ENCODE measurements around the gene KRTAP10-2. TPM values are rescaled to one million over a fixed set of nuclear protein-coding genes. Genes with fewer than 3 reads are reported as not detected.

KRTAP10-2 gene
- total and polyA plus RNA-seq, 5 donors, result 0.11 TPM; not detected in 4

DNA sequence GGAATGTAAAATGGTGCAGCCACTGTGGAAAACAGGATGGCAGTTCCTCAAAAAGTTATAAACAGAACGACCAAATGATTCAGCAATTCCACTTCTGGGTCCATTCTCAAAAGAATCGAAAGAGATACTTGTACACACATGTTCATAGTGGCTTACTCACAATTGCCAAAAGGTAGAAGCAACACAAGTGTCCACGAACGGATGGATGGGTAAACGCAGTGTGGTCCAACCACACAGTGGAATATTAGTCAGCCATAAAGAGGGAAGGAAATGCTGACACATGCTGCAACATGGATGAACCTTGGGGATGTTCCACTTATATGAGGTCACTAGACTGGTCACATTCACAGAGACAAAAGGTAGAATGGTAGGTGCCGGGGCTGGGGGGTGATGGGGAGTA, 16.6 kb downstream of the KRTAP10-2 start:
- H3K4me3 ChIP-seq (ENCODE audit: low read length), result no peak overlapping the region
- no peaks in the 10 kb centered on the region for H3K27me3 ChIP-seq (ENCODE audit: control insufficient read depth, insufficient read depth)
- DNase-seq (no peak), ATAC-seq (no peak)
- no peak overlapping the region for H3K27ac ChIP-seq (ENCODE audit: low read length)
- intact Hi-C loops (cut with DNase I), result no loop called here
- 94% methylated on average over 6 of the region's 6 CpGs for WGBS
- H3K4me1 ChIP-seq (ENCODE audit: control insufficient read depth, insufficient read depth, low read length), result no peaks in the 10 kb centered on the region
- H3K9me3 ChIP-seq (ENCODE audit: control insufficient read depth, low read length), result no peaks in the 10 kb centered on the region

- no peaks in the 10 kb centered on the region for H3K27me3 ChIP-seq (ENCODE audit: control insufficient read depth, insufficient read depth)
- WGBS, result 87% methylated on average over 21 of the region's 21 CpGs
- no peak overlapping the region for H3K4me3 ChIP-seq (ENCODE audit: low read length)
- intact Hi-C loops (cut with DNase I), result no loop called here
- DNase-seq, result peak in 1 of 3 donors; percentile 41
- no peaks in the 10 kb centered on the region for H3K4me1 ChIP-seq (ENCODE audit: control insufficient read depth, insufficient read depth, low read length)
- no peak overlapping the region for H3K27ac ChIP-seq (ENCODE audit: low read length)
- no peaks in the 10 kb centered on the region for H3K9me3 ChIP-seq (ENCODE audit: control insufficient read depth, low read length)
- no peak for ATAC-seq
Measured at GRCh38 chr21:44533891-44534627, 17.2 kb downstream of the KRTAP10-2 start.

DNA sequence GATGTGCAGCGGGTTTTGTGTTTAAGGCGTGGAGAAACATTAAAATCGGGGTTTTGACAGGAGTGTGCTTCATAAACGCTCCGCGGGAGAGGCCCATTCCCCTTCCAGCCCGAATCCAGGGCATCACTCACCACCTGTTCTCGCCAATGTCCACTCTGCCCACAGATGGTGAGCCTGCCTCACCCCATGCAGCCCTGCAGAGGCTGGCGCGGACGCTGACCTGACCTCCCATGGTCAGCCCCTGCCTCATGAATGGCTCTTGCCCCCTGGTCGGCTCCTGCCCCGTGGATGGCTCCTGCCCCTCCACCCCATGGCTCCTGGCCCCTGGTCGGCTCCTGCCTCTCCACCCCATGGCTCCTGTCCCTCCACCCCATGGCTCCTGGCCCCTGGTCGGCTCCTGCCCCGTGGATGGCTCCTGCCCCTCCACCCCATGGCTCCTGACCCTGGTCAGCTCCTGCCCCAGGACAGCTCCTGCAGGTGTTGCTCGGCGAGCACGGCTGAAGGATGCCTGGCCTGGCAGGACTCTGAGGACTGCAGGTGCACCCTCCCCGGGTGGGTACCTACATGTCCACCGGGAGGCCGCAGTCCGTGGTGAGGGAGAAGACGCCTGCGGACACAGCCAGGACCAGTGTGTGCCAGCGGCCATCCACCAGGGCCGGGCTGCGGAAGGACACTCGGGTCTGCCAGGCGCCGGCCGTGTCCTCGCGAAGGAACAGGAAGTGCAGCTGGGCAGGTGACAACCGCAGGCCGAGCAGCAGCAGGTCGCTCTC, 18.0 kb downstream of the KRTAP10-2 start:
- intact Hi-C loops (cut with DNase I), result no loop called here
- ATAC-seq (peak in 1 of 2 donors; percentile 8), DNase-seq (peak in 1 of 3 donors; percentile 38)
- WGBS, result 92% methylated on average over 37 of the region's 37 CpGs
- H3K27ac ChIP-seq (ENCODE audit: low read length), result no peak overlapping the region
- H3K9me3 ChIP-seq (ENCODE audit: control insufficient read depth, low read length), result no peaks in the 10 kb centered on the region
- H3K4me1 ChIP-seq (ENCODE audit: control insufficient read depth, insufficient read depth, low read length), result no peaks in the 10 kb centered on the region
- no peak overlapping the region for H3K4me3 ChIP-seq (ENCODE audit: low read length)
- H3K27me3 ChIP-seq (ENCODE audit: control insufficient read depth, insufficient read depth), result no peaks in the 10 kb centered on the region

- DNase-seq (no peak), ATAC-seq (no peak)
- intact Hi-C loops (cut with DNase I), result no loop called here
- Histone ChIP-seq H3K27ac (ENCODE audit: low read length) (no peak overlapping the region), H3K27me3 (ENCODE audit: control insufficient read depth, insufficient read depth) (no peaks in the 10 kb centered on the region), H3K9me3 (ENCODE audit: control insufficient read depth, low read length) (no peaks in the 10 kb centered on the region), H3K4me1 (ENCODE audit: control insufficient read depth, insufficient read depth, low read length) (no peaks in the 10 kb centered on the region), H3K4me3 (ENCODE audit: low read length) (no peak overlapping the region)
- WGBS, result 86% methylated on average over 16 of the region's 16 CpGs
Measured at GRCh38 chr21:44532712-44533111, 18.6 kb downstream of the KRTAP10-2 start.

DNA sequence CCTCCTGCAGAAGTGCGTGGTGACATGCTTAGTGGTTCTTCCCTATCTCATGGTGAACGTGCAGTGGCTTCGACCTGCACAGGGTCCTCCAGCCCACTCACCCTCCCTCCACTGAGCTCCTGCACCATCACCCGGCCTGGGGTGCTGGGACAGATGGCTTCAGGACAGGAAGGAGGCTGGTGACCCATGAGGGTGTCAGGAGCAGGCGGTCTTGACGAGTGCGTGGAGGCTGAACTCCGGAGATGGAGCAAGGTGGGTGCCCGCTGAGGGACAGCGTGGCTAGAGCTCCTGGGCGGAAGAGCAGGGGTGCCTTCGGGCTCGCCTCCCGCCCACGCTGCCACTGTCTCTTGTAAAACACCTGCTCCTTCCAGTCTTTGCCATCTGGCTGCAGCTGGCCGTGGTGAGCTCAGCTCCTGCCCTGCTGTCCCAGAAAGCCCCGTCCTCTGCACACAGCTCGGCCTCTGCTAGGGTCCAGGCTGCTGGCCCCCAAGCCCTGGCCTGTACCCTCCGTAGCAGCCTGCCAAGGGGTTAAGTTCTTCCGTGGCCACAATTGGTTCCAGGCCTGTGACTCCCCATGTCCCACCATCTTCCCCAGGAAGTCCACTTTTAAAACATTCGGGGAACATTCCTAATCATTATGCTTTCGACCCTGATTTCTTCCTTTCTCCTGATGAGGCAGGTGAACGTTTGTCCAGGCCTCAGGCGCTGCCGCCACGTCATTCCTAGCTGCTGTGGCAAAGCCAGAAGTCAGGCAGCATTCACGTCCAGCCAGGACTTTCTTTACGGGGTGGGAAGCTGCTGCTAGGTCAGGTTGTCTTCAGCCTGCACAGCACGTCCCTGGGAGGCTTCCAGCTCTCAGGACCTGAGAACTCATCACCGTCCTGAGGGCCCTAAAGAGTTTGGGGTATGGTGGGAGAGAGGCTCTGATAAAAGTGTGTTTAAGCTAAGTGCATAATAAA, 19.4 kb downstream of the KRTAP10-2 start:
- 78% methylated on average over 30 of the region's 30 CpGs for WGBS
- intact Hi-C loops (cut with DNase I), result no loop called here
- Histone ChIP-seq H3K4me3 (ENCODE audit: low read length) (no peak overlapping the region), H3K27me3 (ENCODE audit: control insufficient read depth, insufficient read depth) (no peaks in the 10 kb centered on the region), H3K27ac (ENCODE audit: low read length) (no peak overlapping the region), H3K9me3 (ENCODE audit: control insufficient read depth, low read length) (no peaks in the 10 kb centered on the region), H3K4me1 (ENCODE audit: control insufficient read depth, insufficient read depth, low read length) (no peaks in the 10 kb centered on the region)
- DNase-seq (peak in 1 of 3 donors; percentile 35), ATAC-seq (no peak)

- DNase-seq, result no peak
- no peaks in the 10 kb centered on the region for H3K4me1 ChIP-seq (ENCODE audit: control insufficient read depth, insufficient read depth, low read length)
- H3K27me3 ChIP-seq (ENCODE audit: control insufficient read depth, insufficient read depth), result no peaks in the 10 kb centered on the region
- ATAC-seq, result no peak
- H3K27ac ChIP-seq (ENCODE audit: low read length), result no peak overlapping the region
- no peak overlapping the region for H3K4me3 ChIP-seq (ENCODE audit: low read length)
- H3K9me3 ChIP-seq (ENCODE audit: control insufficient read depth, low read length), result no peaks in the 10 kb centered on the region
- intact Hi-C loops (cut with DNase I), result no loop called here
- WGBS, result 85% methylated on average over 23 of the region's 23 CpGs
Measured at GRCh38 chr21:44530903-44531605, 20.3 kb downstream of the KRTAP10-2 start.

DNA sequence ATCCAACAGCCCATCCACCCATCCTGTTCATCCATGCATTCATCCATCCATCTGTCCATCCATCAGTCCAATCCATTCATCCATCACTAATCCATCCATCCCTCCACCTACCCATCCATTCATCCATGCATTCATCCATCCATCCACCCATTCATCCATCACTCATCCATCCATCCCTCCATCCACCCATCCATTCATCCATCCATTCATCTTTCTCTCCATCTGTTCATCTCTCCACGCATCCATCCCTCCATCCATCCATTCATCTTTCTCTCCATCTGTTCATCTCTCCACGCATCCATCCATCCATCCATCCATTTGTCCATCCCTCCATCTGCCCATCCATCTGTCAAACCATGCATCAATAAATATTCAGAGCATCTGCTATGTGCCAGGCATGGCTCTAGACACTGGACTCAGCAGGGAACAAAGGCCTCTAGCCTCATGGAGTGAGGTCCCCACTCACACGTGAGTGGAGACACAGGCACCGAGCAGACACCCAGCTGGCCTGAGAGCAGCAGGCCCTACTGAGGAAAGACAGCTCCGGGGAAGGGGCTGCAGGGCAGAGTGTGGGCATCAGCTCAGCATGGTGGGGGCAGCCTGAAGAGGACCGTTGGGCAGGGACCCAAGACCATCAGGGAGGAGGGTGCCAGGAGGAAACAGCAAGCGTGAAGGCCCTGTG, 20.9 kb downstream of the KRTAP10-2 start:
- WGBS, result 88% methylated on average over 7 of the region's 7 CpGs
- DNase-seq, result peak in 1 of 3 donors; percentile 27
- no peaks in the 10 kb centered on the region for H3K4me1 ChIP-seq (ENCODE audit: control insufficient read depth, insufficient read depth, low read length)
- no peak for ATAC-seq
- H3K9me3 ChIP-seq (ENCODE audit: control insufficient read depth, low read length), result no peaks in the 10 kb centered on the region
- H3K27ac ChIP-seq (ENCODE audit: low read length), result no peak overlapping the region
- H3K4me3 ChIP-seq (ENCODE audit: low read length), result no peak overlapping the region
- intact Hi-C loops (cut with DNase I), result no loop called here
- no peaks in the 10 kb centered on the region for H3K27me3 ChIP-seq (ENCODE audit: control insufficient read depth, insufficient read depth)

GRCh38 chr21:44529503-44530125, 21.7 kb downstream of the KRTAP10-2 start:
- H3K27ac ChIP-seq (ENCODE audit: low read length), result no peak overlapping the region
- intact Hi-C loops (cut with DNase I), result no loop called here
- H3K27me3 ChIP-seq (ENCODE audit: control insufficient read depth, insufficient read depth), result no peaks in the 10 kb centered on the region
- no peak overlapping the region for H3K4me3 ChIP-seq (ENCODE audit: low read length)
- DNase-seq (peak in 1 of 3 donors; percentile 34), ATAC-seq (no peak)
- 59% methylated on average over 23 of the region's 23 CpGs for WGBS
- H3K9me3 ChIP-seq (ENCODE audit: control insufficient read depth, low read length), result no peaks in the 10 kb centered on the region
- no peaks in the 10 kb centered on the region for H3K4me1 ChIP-seq (ENCODE audit: control insufficient read depth, insufficient read depth, low read length)

- Histone ChIP-seq H3K27ac (ENCODE audit: low read length) (no peak overlapping the region), H3K4me1 (ENCODE audit: control insufficient read depth, insufficient read depth, low read length) (no peaks in the 10 kb centered on the region), H3K9me3 (ENCODE audit: control insufficient read depth, low read length) (no peaks in the 10 kb centered on the region), H3K4me3 (ENCODE audit: low read length) (no peak overlapping the region), H3K27me3 (ENCODE audit: control insufficient read depth, insufficient read depth) (no peaks in the 10 kb centered on the region)
- intact Hi-C loops (cut with DNase I), result no loop called here
- WGBS, result 91% methylated on average over 17 of the region's 17 CpGs
- ATAC-seq (no peak), DNase-seq (peak in 1 of 3 donors; percentile 54)
Measured at GRCh38 chr21:44529011-44529421, 22.3 kb downstream of the KRTAP10-2 start.

- no peak for ATAC-seq
- 83% methylated on average over 10 of the region's 10 CpGs for WGBS
- Histone ChIP-seq H3K4me3 (ENCODE audit: low read length) (no peak overlapping the region), H3K27ac (ENCODE audit: low read length) (no peak overlapping the region), H3K9me3 (ENCODE audit: control insufficient read depth, low read length) (no peaks in the 10 kb centered on the region), H3K4me1 (ENCODE audit: control insufficient read depth, insufficient read depth, low read length) (no peaks in the 10 kb centered on the region), H3K27me3 (ENCODE audit: control insufficient read depth, insufficient read depth) (no peaks in the 10 kb centered on the region)
- DNase-seq, result no peak
- intact Hi-C loops (cut with DNase I), result no loop called here
Measured at GRCh38 chr21:44528634-44528995, 22.7 kb downstream of the KRTAP10-2 start.

Measured in right cardiac atrium (tissue), 5 donors.